GM20000 (cell line): Measurements from ENCODE around the gene FHIT.

Experiments
- DNase-seq: peaks from one replicate; pipeline ENCODE4 v3.0.0; 2012; ENCODE audit warnings: low spot score
- CTCF ChIP-seq: IDR thresholded peaks from 2 replicates; pipeline ENCODE4 v1.5.1; 2012; ENCODE audit warnings: mild to moderate bottlenecking, control low read depth; ENCODE audit errors: extremely low read depth, missing control alignments

FHIT gene

DNA sequence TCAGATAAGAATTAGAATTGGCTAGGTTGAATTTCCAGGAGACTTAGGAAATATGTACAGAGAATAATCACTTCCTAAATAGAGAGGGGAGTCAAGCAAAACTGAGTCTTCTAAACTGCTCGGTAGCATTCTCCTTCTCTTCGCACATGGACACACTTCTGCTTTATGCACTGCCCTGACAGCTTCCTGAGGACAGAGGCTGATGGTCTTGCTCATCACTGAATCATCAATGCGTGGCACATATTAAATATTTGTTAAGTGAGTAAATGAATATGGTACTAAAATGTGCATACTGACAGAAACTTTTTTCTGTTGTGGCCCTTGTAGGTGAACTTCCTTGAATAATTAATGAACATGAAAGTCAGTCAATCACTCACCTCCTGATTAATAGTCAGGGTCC lies 315.5 kb downstream of the FHIT start:
- TF ChIP-seq CTCF = no peak
- DNase-seq = no peak

GRCh38 chr3:60933824-60934223 lies 317.4 kb downstream of the FHIT start:
- TF ChIP-seq CTCF = no peak
- DNase-seq = no peak

DNA sequence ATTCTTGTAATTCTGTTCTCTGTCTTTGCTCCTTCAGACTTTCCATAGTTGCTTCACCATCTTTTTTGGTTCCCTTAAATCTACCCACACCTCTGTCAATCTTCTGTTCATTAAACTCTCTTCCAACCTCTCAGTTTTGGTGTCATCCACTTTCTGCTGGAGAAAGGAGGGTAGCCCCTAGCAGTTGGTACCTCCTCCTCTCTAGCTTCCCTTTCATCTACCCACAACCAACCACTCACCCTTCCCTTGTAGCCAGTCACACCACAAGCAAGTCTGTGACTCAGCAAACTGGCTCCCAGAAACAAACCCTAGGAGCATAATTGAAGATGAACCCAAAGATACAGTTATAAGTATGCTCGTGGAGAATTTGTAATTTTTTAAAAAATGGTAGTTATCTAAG lies 318.6 kb downstream of the FHIT start:
- DNase-seq = no peak
- TF ChIP-seq CTCF = no peak

- TF ChIP-seq CTCF = no peak
- no peak for DNase-seq
Measured at GRCh38 chr3:60932170-60932569, 319.1 kb downstream of the FHIT start.

- no peak for DNase-seq
- TF ChIP-seq CTCF = no peak
Measured at GRCh38 chr3:60931452-60931851, 319.8 kb downstream of the FHIT start.

GRCh38 chr3:60920519-60920918 lies 330.7 kb downstream of the FHIT start:
- TF ChIP-seq CTCF = no peak
- DNase-seq = no peak

- TF ChIP-seq CTCF = no peak
- DNase-seq = no peak
Measured at GRCh38 chr3:60919296-60919695, 332.0 kb downstream of the FHIT start.

DNA sequence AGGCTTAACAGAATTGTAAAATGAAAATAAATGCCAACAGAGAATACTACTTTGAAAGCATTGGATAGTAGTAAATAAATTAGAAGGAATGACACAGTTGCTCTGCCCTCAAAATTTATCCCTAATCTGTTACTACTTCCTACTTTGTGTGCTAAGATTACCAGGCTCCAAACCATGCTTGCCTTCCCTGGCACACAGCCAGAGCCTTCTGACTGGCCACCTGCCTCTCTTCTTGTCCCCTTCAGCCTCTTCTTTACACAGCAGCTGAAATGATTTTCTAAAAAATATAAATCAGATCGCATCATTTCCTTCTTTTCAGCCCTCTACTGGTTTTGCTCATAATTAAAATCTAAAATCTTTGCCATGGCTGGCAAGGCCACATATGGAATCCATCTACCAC lies 334.1 kb downstream of the FHIT start:
- no peak for TF ChIP-seq CTCF
- no peak for DNase-seq
